Heart right ventricle (tissue), 16 donors: ENCODE measurements around the gene CLDN7. TPM values are rescaled to one million over a fixed set of nuclear protein-coding genes. Genes with fewer than 3 reads are reported as not detected.

Source experiments
- ATAC-seq, 8 donors: fragments of 200-7000 bp; cut with Tn5 transposase; one replicate each; pipeline ENCODE4 v1.9.1; 2020; ENCODE audit warnings: mild to moderate bottlenecking in 8 of 8, moderate library complexity in 8 of 8, moderate number of reproducible peaks in 1 of 8
- DNase-seq, 2 donors: peaks; one replicate each; pipeline ENCODE4 v3.0.0-alpha.2; 2020
- H3K27ac ChIP-seq, 10 donors: fragments of 200-600 bp; sonication (generic) in 2 of 10; one replicate each; pipeline versions ENCODE4 v1.5.0 to v1.8.0; 2020 to 2022; ENCODE audit warnings: mild to moderate bottlenecking in 3 of 10
- H3K27me3 ChIP-seq, 7 donors: fragments of 200-600 bp; one replicate each; pipeline ENCODE4 v1.8.0; 2021 to 2022; ENCODE audit warnings: mild to moderate bottlenecking in 2 of 7
- H3K36me3 ChIP-seq, 9 donors: fragments of 200-600 bp; sonication (generic) in 1 of 9; one replicate each; pipeline versions ENCODE4 v1.5.0 to v1.8.0; 2020 to 2022; ENCODE audit warnings: mild to moderate bottlenecking in 2 of 9
- H3K4me1 ChIP-seq, 9 donors: fragments of 200-600 bp; sonication (generic) in 1 of 9; one replicate each; pipeline versions ENCODE4 v1.5.0 to v1.8.0; 2020 to 2022; ENCODE audit warnings: mild to moderate bottlenecking in 4 of 9
- H3K4me3 ChIP-seq, 10 donors: fragments of 200-600 bp; sonication (generic) in 2 of 10; one replicate each; pipeline versions ENCODE4 v1.5.0 to v1.8.0; 2020 to 2022; ENCODE audit warnings: mild to moderate bottlenecking in 7 of 10, moderate library complexity in 2 of 10
- H3K9me3 ChIP-seq, 11 donors: fragments of 200-600 bp in 10 of 11; sonication (generic) in 2 of 11; one replicate each; pipeline versions ENCODE4 v1.5.0 to v1.8.0; 2013 to 2022; ENCODE audit warnings: mild to moderate bottlenecking in 2 of 11, control low read depth in 1 of 11, moderate library complexity in 1 of 11
- CTCF ChIP-seq, 9 donors: fragments of 200-600 bp; sonication (generic) in 2 of 9; IDR thresholded peaks; one replicate each; pipeline versions ENCODE4 v1.5.0 to v1.8.0; 2021 to 2022; ENCODE audit warnings: antibody characterized with exemption in 9 of 9, mild to moderate bottlenecking in 5 of 9, moderate library complexity in 1 of 9
- WGBS, 2 donors: extraction: QIAGEN DNeasy Blood & Tissue Kit; methylation state at CpG; one replicate each; pipeline ENCODE4 v1.1.7; 2013; ENCODE audit warnings: inconsistent platforms in 1 of 2; 5-methylcytosine and 5-hydroxymethylcytosine counted together
- intact Hi-C, 10 donors: fragments of 100-400 bp; cut with DNase I; formaldehyde crosslinking; loops; one replicate each; pipeline versions ENCODE4 v1.11.1 to v1.14.2; 2022
- polyA plus RNA-seq, 2 donors: library from polyadenylated mRNA; stranded (reverse); fragments of 200-250 nt; gene quantifications; one replicate each; pipeline ENCODE4 v1.2.3, GENCODE V29; 2013
- total RNA-seq, 10 donors: library from RNA; stranded (reverse); fragmentation: NEBNext Ultra II Directional in 3 of 10; extraction: Animal tissue kit (Norgen Biotek cat#: 25700) in 3 of 10; gene quantifications; one replicate each; pipeline versions ENCODE4 v1.2.1 to v1.2.4, GENCODE V29; 2021 to 2023
- donor health status: Arrhythmogenic right ventricular cardiomyopathy.
- donor health status: ischemic (EF 13 %, LVEDD 7.1; RV severe dilation, severe dysfunction).
- donor health status: healthy with polysubstance abuse.
- donor health status: DM: no; HTN: yes; CAD: no.
- donor health status: DM: no; HTN: no; CAD: no.
- donor health status: ischemic (EF 25% LVEDD 6.9; RV normal size, moderate dysfunction).
- donor health status: ischemic (EF 25% LVEDD 5.7; RV mildly dilated, moderate dysfunction).
- donor health status: healthy.
- donor health status: DM: yes; HTN: yes; CAD: no.
- donor health status: Ischemic cardiomyopathy.
- donor health status: ischemic (EF 35%, LVEDD 5.7; RV mildly dilated, moderate dysfunction).
- donor health status: nonischemic (EF 11% LVEDD 7.7; RV severe dilation, severe dysfunction).
- donor health status: DM: yes; HTN: yes; CAD: no.
- donor health status: PGD.
- donor health status: ischemic (EF 29% LVEDD 5.4; RV normal size, mild dysfunction).
- donor health status: nonischemic (EF 23%, LVEDD 6.1; RV moderate dilation, normal function).

The CLDN7 gene
- total and polyA plus RNA-seq, 12 donors, result 0.39 to 2.5 (median 0.90) TPM

GRCh38 chr17:7241090-7241733 is 21.1 kb downstream of the CLDN7 start:
- TF ChIP-seq CTCF (IDR thresholded peaks at IDR 0.05), result no peak
- H3K9me3 ChIP-seq, result no peaks in the 10 kb centered on the region
- H3K36me3 ChIP-seq, result peaks cover 0 to 50% (median 14%) of the 10 kb centered on the region in 9 donors
- H3K4me1 ChIP-seq, result peaks cover 14 to 42% (median 38%) of the 10 kb centered on the region in 9 donors
- no peak for DNase-seq
- no peak for ATAC-seq
- no peaks in the 10 kb centered on the region for H3K27me3 ChIP-seq
- H3K4me3 ChIP-seq, result peak overlapping the region; percentile 68 to 97 (median 84)
- intact Hi-C loops, result loop anchor here in 1 of 10 donors (5.0 kb wide), 1 partner anchor 66 kb away; the partner anchor contains the start of gene EIF5A
- H3K27ac ChIP-seq, result peak overlapping the region; percentile 88 to 100 (median 96)
- 30 to 36% methylated on average over 9 of the region's 9 CpGs for WGBS, 2 donors

GRCh38 chr17:7240375-7240774 is 21.9 kb downstream of the CLDN7 start:
- Histone ChIP-seq H3K4me3 (peak overlapping the region in 7 of 10 donors; percentile 25 to 97 (median 86)), H3K27me3 (no peaks in the 10 kb centered on the region), H3K4me1 (peaks cover 14 to 47% (median 38%) of the 10 kb centered on the region in 9 donors), H3K9me3 (no peaks in the 10 kb centered on the region), H3K36me3 (peaks cover 0 to 50% (median 6%) of the 10 kb centered on the region in 9 donors), H3K27ac (peak overlapping the region in 8 of 10 donors; percentile 88 to 100 (median 94))
- 67 to 74% methylated on average over 4 of the region's 4 CpGs for WGBS, 2 donors
- DNase-seq (no peak), ATAC-seq (no peak)
- intact Hi-C loops, result loop anchor here in 1 of 10 donors (5.0 kb wide), 1 partner anchor 67 kb away; the partner anchor contains the start of gene EIF5A
- no peak for TF ChIP-seq CTCF (IDR thresholded peaks at IDR 0.05)

- Histone ChIP-seq H3K4me1 (peaks cover 14 to 56% (median 44%) of the 10 kb centered on the region in 9 donors), H3K36me3 (peaks cover 0 to 44% (median under 1%) of the 10 kb centered on the region in 9 donors), H3K27me3 (no peaks in the 10 kb centered on the region), H3K9me3 (no peaks in the 10 kb centered on the region), H3K4me3 (peak within 1 kb of the TSS; percentile 86 to 99 (median 96)), H3K27ac (peak within 1 kb of the TSS; percentile 76 to 100 (median 96))
- intact Hi-C loops, result loop anchor here in 2 of 10 donors (2.0 to 5.0 kb wide), 3 partner anchors 21 to 68 kb away; partner anchors contain the start of genes ACADVL (in 1 of the 2), DLG4 (in 1 of the 2) and EIF5A (in 1 of the 2)
- ATAC-seq (peak; percentile 75 to 88 (median 82)), DNase-seq (peak; percentile 99)
- TF ChIP-seq CTCF (IDR thresholded peaks at IDR 0.05), result no peak
- WGBS, 2 donors, result 1% methylated on average over 62 to 72 of the region's 72 CpGs
Measured at GRCh38 chr17:7239091-7240027, 22.9 kb downstream of the CLDN7 start, which contains the start of gene PHF23. Gene PHF23 (minus strand): TSS chr17:7239457. CDS start chr17:7239279, 178 bp downstream.
